ENCODE data around the gene HS6ST3. TPM values are rescaled to one million over a fixed set of nuclear protein-coding genes. Genes with fewer than 3 reads are reported as not detected.

Gene HS6ST3
- total and polyA plus RNA-seq, 2 of the 13 experiments (the other 11 are each of a cell fraction or from before 2014, with no cell fraction given) = not detected

DNA sequence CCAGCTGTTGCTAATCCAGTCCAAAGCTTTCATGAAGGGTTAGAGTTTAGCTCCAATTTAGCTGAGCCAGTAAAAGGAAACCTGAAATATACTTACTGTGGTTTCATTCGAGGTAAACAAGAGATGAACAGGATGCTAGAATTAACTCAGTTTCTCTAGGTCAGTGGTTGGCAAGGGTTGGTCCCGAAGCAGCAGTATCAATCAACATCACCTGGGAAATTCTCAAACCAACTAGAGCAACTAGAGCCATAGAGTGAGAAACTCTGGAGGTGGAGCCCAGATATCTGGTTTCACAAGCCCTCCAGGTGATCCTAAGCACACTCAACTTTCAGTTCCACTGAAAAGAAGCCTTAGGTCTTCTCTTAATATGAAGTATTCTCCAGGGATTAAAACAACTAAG lies 527.6 kb downstream of the HS6ST3 start:
- no peak for DNase-seq (ENCODE audit: low spot score)
- H3K4me2 ChIP-seq (ENCODE audit: low read depth, low read length) = no peak overlapping the region
- no peaks in the 10 kb centered on the region for H3K36me3 ChIP-seq (replicated peaks in 1 of 2; ENCODE audit: control insufficient read depth in 1 of 2, insufficient read depth in 2 of 2, low read length in 2 of 2)
- H3K4me1 ChIP-seq (ENCODE audit: insufficient read depth, low read length) = no peaks in the 10 kb centered on the region
- CTCF ChIA-PET (ENCODE audit: low intra/inter-chr PET ratio, low total read pairs) = no interaction called here
- FAIRE-seq = no peak
- H3K27ac ChIP-seq (ENCODE audit: extremely low read length, insufficient read depth, low read length) = no peak overlapping the region
- TF ChIP-seq, protein P1, sequence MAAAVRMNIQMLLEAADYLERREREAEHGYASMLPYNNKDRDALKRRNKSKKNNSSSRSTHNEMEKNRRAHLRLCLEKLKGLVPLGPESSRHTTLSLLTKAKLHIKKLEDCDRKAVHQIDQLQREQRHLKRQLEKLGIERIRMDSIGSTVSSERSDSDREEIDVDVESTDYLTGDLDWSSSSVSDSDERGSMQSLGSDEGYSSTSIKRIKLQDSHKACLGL (CRISPR knock-in tag; IDR thresholded peaks at IDR 0.05) = no peak
- no peak for TF ChIP-seq ZNF33A (CRISPR knock-in tag; IDR thresholded peaks at IDR 0.05; ENCODE audit: borderline replicate concordance)
- TF ChIP-seq HDAC6 (IDR thresholded peaks at IDR 0.05; ENCODE audit: low read depth, low read length) = no peak
- TF ChIP-seq, protein P2, sequence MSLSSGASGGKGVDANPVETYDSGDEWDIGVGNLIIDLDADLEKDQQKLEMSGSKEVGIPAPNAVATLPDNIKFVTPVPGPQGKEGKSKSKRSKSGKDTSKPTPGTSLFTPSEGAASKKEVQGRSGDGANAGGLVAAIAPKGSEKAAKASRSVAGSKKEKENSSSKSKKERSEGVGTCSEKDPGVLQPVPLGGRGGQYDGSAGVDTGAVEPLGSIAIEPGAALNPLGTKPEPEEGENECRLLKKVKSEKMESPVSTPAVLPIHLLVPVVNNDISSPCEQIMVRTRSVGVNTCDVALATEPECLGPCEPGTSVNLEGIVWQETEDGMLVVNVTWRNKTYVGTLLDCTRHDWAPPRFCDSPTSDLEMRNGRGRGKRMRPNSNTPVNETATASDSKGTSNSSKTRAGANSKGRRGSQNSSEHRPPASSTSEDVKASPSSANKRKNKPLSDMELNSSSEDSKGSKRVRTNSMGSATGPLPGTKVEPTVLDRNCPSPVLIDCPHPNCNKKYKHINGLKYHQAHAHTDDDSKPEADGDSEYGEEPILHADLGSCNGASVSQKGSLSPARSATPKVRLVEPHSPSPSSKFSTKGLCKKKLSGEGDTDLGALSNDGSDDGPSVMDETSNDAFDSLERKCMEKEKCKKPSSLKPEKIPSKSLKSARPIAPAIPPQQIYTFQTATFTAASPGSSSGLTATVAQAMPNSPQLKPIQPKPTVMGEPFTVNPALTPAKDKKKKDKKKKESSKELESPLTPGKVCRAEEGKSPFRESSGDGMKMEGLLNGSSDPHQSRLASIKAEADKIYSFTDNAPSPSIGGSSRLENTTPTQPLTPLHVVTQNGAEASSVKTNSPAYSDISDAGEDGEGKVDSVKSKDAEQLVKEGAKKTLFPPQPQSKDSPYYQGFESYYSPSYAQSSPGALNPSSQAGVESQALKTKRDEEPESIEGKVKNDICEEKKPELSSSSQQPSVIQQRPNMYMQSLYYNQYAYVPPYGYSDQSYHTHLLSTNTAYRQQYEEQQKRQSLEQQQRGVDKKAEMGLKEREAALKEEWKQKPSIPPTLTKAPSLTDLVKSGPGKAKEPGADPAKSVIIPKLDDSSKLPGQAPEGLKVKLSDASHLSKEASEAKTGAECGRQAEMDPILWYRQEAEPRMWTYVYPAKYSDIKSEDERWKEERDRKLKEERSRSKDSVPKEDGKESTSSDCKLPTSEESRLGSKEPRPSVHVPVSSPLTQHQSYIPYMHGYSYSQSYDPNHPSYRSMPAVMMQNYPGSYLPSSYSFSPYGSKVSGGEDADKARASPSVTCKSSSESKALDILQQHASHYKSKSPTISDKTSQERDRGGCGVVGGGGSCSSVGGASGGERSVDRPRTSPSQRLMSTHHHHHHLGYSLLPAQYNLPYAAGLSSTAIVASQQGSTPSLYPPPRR (CRISPR knock-in tag; IDR thresholded peaks at IDR 0.05; ENCODE audit: borderline replicate concordance) = no peak
- TF ChIP-seq SMC3 (IDR thresholded peaks at IDR 0.05; ENCODE audit: low read length) = no peak
- no peak for TF ChIP-seq ZNF660 (CRISPR knock-in tag; IDR thresholded peaks at IDR 0.05; ENCODE audit: borderline replicate concordance, low read depth)
- H3K79me2 ChIP-seq (ENCODE audit: insufficient read depth, low read length) = no peaks in the 10 kb centered on the region
- no peak overlapping the region for H3K9ac ChIP-seq (ENCODE audit: insufficient read depth, low read depth, low read length)
- no peak overlapping the region for H2AFZ ChIP-seq (ENCODE audit: low read length)
- no peaks in the 10 kb centered on the region for H4K20me1 ChIP-seq (ENCODE audit: insufficient read depth, low read length)
- in situ Hi-C loops (cut with HindIII; ENCODE audit: extremely low pct_ligation_motif_present, low pct_unique_long_range_greater_than_20kb) = no loop called here
- intact Hi-C loops (cut with micrococcal nuclease; ENCODE audit: unreplicated experiment) = no loop called here
- no TSS peak for BruUV-seq (replicated peaks)
- ATAC-seq = no peak
- no peaks in the 10 kb centered on the region for H3K9me3 ChIP-seq (ENCODE audit: low read length)
- H3K4me3 ChIP-seq (replicated peaks in 1 of 3; ENCODE audit: insufficient read depth in 1 of 3, low read depth in 2 of 3, low read length in 3 of 3) = no peak overlapping the region
- H3K27me3 ChIP-seq (ENCODE audit: control insufficient read depth in 1 of 2, insufficient read depth in 2 of 2, low read length in 2 of 2) = no peaks in the 10 kb centered on the region
- POLR2A ChIA-PET = no interaction called here
- WGBS (ENCODE audit: low lambda C conversion rate) = 0% methylated on average over 2 of the region's 2 CpGs
